Ishikawa (cell line): Measurements from ENCODE around the gene DDX42.

ENCODE experiments used
- CEBPB ChIP-seq: IDR thresholded peaks from 2 replicates; pipeline ENCODE4 v1.6.1; 2012
- CREB1 ChIP-seq: IDR thresholded peaks from 2 replicates; pipeline ENCODE4 v1.6.1; 2012; ENCODE audit warnings: low read depth
- EGR1 ChIP-seq: IDR thresholded peaks from 2 replicates; pipeline ENCODE4 v1.6.1; 2012
- EP300 ChIP-seq: IDR thresholded peaks from 2 replicates; pipeline ENCODE4 v1.6.1; 2012; ENCODE audit warnings: borderline replicate concordance
- FOXM1 ChIP-seq: IDR thresholded peaks from 2 replicates; pipeline ENCODE4 v1.6.1; 2012; ENCODE audit warnings: low read depth, borderline replicate concordance
- NFIC ChIP-seq: IDR thresholded peaks from 2 replicates; pipeline ENCODE4 v1.6.1; 2012
- RAD21 ChIP-seq: IDR thresholded peaks from 2 replicates; pipeline ENCODE4 v1.6.1; 2012; ENCODE audit warnings: low read depth
- TAF1 ChIP-seq: IDR thresholded peaks from 2 replicates; pipeline ENCODE4 v1.6.1; 2012; ENCODE audit warnings: low read depth, mild to moderate bottlenecking
- TCF12 ChIP-seq: IDR thresholded peaks from 2 replicates; pipeline ENCODE4 v1.6.1; 2012; ENCODE audit warnings: low read depth
- TEAD4 ChIP-seq: IDR thresholded peaks from 2 replicates; pipeline ENCODE4 v1.6.1; 2012
- YY1 ChIP-seq: IDR thresholded peaks from 2 replicates; pipeline ENCODE4 v1.6.1; 2012; ENCODE audit warnings: low read depth
- ZBTB7A ChIP-seq: IDR thresholded peaks from 2 replicates; pipeline ENCODE4 v1.6.1; 2012; ENCODE audit warnings: low read depth
- TF ChIP-seq, protein P1 (sequence below): IDR thresholded peaks from 2 replicates; pipeline ENCODE4 v1.6.1; 2012; ENCODE audit warnings: low read depth, mild to moderate bottlenecking
- TF ChIP-seq, protein P2 (sequence below): IDR thresholded peaks from 2 replicates; pipeline ENCODE4 v1.6.1; 2012
- TF ChIP-seq, protein P3 (sequence below): IDR thresholded peaks from 2 replicates; pipeline ENCODE4 v1.6.1; 2012

Gene DDX42

DNA sequence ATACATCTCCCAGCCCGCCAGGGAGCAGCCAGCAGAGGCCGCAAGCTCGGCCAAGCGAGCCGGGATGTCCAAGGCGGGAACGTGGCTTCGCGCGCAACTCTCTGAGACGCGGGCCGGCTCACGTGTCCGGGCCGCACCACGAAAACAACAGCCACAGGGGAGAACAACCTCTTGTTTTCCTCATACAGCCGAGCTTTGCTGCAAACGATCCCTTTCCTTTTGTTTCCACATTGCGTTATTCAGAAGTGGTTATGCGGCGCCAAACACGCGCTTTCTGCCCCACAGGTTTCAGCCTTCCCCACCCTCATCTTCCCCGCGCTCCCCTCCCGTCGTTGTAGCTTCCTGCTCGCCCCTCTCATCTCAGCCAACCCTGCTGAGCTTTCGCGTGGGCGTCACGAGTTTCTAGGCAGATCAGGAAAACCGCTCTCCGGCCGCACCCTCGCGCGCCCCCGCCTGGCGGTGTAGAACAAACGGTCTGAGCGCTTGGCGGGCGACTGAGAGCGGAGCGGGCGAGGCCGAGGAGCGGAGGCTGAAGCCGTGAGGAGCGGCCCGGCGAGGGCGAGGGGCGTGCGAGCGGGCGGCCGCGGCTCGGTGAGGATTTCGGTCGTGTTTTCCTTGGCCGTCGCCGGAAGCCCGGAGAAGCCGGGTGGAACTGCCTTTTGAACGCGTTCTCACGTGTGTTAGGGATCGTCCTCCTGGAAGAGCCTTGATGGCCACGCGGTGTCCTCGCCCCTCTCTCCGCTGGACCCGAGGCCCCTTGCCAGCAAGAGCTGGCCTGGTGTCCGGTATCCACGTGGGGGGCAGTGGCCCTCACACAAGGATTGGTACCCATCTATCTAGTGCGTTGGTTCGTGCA lies 75.1 kb downstream of the DDX42 start:
- TF ChIP-seq, protein P1, sequence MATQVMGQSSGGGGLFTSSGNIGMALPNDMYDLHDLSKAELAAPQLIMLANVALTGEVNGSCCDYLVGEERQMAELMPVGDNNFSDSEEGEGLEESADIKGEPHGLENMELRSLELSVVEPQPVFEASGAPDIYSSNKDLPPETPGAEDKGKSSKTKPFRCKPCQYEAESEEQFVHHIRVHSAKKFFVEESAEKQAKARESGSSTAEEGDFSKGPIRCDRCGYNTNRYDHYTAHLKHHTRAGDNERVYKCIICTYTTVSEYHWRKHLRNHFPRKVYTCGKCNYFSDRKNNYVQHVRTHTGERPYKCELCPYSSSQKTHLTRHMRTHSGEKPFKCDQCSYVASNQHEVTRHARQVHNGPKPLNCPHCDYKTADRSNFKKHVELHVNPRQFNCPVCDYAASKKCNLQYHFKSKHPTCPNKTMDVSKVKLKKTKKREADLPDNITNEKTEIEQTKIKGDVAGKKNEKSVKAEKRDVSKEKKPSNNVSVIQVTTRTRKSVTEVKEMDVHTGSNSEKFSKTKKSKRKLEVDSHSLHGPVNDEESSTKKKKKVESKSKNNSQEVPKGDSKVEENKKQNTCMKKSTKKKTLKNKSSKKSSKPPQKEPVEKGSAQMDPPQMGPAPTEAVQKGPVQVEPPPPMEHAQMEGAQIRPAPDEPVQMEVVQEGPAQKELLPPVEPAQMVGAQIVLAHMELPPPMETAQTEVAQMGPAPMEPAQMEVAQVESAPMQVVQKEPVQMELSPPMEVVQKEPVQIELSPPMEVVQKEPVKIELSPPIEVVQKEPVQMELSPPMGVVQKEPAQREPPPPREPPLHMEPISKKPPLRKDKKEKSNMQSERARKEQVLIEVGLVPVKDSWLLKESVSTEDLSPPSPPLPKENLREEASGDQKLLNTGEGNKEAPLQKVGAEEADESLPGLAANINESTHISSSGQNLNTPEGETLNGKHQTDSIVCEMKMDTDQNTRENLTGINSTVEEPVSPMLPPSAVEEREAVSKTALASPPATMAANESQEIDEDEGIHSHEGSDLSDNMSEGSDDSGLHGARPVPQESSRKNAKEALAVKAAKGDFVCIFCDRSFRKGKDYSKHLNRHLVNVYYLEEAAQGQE: no peak
- TF ChIP-seq EP300 (peak; percentile 17; the same call in 1 of the 2 replicates), NFIC (no peak), ZBTB7A (no peak), TAF1 (no peak), TEAD4 (no peak), FOXM1 (no peak), CREB1 (peak; percentile 87), RAD21 (no peak), CEBPB (no peak), TCF12 (0 out of 2 replicates have a peak, but pooled peaks have one; percentile 40), YY1 (no peak), EGR1 (no peak)
- TF ChIP-seq, protein P2, sequence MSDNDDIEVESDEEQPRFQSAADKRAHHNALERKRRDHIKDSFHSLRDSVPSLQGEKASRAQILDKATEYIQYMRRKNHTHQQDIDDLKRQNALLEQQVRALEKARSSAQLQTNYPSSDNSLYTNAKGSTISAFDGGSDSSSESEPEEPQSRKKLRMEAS: peak; percentile 100
- TF ChIP-seq, protein P3, sequence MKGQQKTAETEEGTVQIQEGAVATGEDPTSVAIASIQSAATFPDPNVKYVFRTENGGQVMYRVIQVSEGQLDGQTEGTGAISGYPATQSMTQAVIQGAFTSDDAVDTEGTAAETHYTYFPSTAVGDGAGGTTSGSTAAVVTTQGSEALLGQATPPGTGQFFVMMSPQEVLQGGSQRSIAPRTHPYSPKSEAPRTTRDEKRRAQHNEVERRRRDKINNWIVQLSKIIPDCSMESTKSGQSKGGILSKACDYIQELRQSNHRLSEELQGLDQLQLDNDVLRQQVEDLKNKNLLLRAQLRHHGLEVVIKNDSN: peak; percentile 93

DNA sequence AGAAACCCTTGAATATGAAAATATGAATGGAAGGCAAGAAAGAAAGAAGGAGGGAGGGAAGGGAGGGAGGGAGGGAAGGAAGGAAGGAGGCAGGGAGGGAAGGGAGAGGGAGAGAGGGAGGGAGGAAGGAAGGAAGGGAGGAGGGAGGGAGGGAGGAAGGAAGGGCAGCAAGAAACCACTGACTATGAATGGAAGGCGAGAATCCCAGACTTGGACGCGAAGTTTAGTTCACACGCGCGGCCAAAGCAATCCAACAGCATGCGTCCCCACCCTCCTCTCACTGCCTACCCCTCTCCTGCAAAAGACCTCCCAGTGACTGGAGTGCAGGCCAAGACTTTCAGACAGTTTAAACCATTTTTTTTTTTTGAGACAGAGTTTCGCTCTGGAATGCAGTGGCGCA lies 76.4 kb downstream of the DDX42 start:
- TF ChIP-seq TEAD4 (no peak), TAF1 (no peak)

DNA sequence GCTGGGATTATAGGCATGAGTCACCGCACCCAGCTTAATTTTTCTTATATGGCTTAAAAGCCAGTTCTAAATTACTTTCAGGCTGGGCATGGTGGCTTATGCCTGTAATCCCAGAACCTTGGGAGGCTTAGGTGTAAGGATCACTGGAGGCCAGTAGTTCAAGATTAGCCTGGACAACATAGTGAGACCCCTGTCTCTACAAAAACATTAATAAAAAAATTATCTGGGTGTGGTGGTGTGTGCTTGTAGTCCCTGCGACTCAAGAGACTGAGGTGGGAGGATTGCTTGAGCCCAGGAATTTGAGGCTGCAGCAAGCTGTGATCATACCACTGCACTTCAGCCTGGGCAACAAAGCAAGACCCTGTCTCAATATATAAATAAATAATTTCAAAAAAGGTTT lies 79.3 kb downstream of the DDX42 start:
- TF ChIP-seq TAF1: no peak
- TF ChIP-seq TEAD4: no peak
- no peak for TF ChIP-seq TCF12
- TF ChIP-seq CEBPB: no peak
- TF ChIP-seq NFIC: no peak
- TF ChIP-seq, protein P2: no peak
- TF ChIP-seq FOXM1: no peak
- no peak for TF ChIP-seq CREB1
- TF ChIP-seq, protein P1: no peak
- TF ChIP-seq EP300: no peak
- no peak for TF ChIP-seq EGR1
- TF ChIP-seq, protein P3: no peak
- no peak for TF ChIP-seq YY1
- TF ChIP-seq ZBTB7A: no peak

DNA sequence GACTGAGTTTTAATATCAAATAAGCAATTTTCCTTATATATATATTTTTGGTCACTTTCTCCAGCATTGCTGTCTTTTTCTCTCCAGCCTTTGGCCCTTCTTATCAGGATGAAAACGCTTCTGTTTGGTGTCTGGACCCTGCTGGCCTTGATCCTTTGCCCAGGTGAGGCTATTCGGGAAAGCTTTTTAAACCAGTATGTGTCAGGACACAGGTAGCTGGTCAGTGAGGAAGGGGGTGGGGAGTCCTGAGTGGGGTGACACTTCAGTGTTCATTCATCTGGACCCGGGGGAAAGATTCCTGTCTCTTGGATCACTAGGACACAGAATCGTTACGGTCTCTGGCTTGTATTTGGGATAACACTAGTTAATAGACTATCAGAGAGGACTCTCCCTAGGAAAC lies 80.7 kb downstream of the DDX42 start:
- TF ChIP-seq RAD21 (no peak), EP300 (no peak), TCF12 (no peak), CREB1 (no peak), FOXM1 (no peak), TAF1 (no peak), NFIC (no peak), YY1 (no peak), ZBTB7A (no peak), TEAD4 (no peak), EGR1 (no peak), CEBPB (no peak)
- TF ChIP-seq, protein P3: no peak
- TF ChIP-seq, protein P1: no peak
- TF ChIP-seq, protein P2: no peak
